Upper lobe of left lung (tissue), 6 donors: ENCODE results near the gene COA8. TPM values are rescaled to one million over a fixed set of nuclear protein-coding genes. Genes with fewer than 3 reads are reported as not detected.
A peak's percentile ranks its signal among the peaks of the same experiment; 100 is the strongest.

ENCODE experiments used
- ATAC-seq, 2 donors: fragments of 200-7000 bp; cut with Tn5 transposase; one replicate each; pipeline ENCODE4 v1.9.1; 2022; ENCODE audit warnings: mild to moderate bottlenecking in 2 of 2, moderate library complexity in 2 of 2; ENCODE audit not compliant: low FRiP score in 2 of 2
- DNase-seq, 2 donors: peaks; one replicate each; pipeline ENCODE4 v3.0.0-alpha.2; 2019 to 2020
- H3K27ac ChIP-seq, 4 donors: fragments of 200-600 bp; sonication (generic); one replicate each; pipeline ENCODE4 v1.5.1; 2016 to 2019
- H3K27me3 ChIP-seq, 4 donors: fragments of 200-600 bp; sonication (generic); one replicate each; pipeline ENCODE4 v1.5.1; 2017 to 2019
- H3K36me3 ChIP-seq, 4 donors: fragments of 200-600 bp; sonication (generic); one replicate each; pipeline ENCODE4 v1.5.1; 2016 to 2019
- H3K4me1 ChIP-seq, 4 donors: fragments of 200-600 bp; sonication (generic); one replicate each; pipeline ENCODE4 v1.5.1; 2018 to 2019
- H3K4me3 ChIP-seq, 4 donors: fragments of 200-600 bp; sonication (generic); one replicate each; pipeline ENCODE4 v1.5.1; 2017 to 2019; ENCODE audit warnings: mild to moderate bottlenecking in 2 of 4, moderate library complexity in 1 of 4
- H3K9me3 ChIP-seq, 4 donors: fragments of 200-600 bp; sonication (generic); one replicate each; pipeline ENCODE4 v1.5.1; 2018 to 2019
- CTCF ChIP-seq, 6 experiments: fragments of 450-650 bp in 4 of 6; fragments of 200-600 bp in 2 of 6; sonication (generic) in 2 of 6; IDR thresholded peaks; one replicate each; pipeline ENCODE4 v1.5.1; 2016 to 2019; ENCODE audit warnings: antibody characterized with exemption in 6 of 6
- EP300 ChIP-seq, 4 donors: sonication (generic); formaldehyde crosslinking; IDR thresholded peaks; one replicate each; pipeline ENCODE4 v1.5.1; 2017; ENCODE audit warnings: antibody characterized with exemption in 4 of 4, control low read depth in 2 of 4
- POLR2A ChIP-seq, 4 donors: fragments of 450-650 bp; IDR thresholded peaks; one replicate each; pipeline ENCODE4 v1.5.1; 2016 to 2017; ENCODE audit warnings: antibody characterized with exemption in 4 of 4, mild to moderate bottlenecking in 2 of 4
- POLR2AphosphoS5 ChIP-seq, 2 donors: sonication (generic); formaldehyde crosslinking; IDR thresholded peaks; one replicate each; pipeline ENCODE4 v1.5.1; 2017; ENCODE audit warnings: antibody characterized with exemption in 2 of 2
- WGBS, 2 donors: methylation state at CpG; one replicate each; pipeline ENCODE4 v1.1.5; 2017 to 2018; 5-methylcytosine and 5-hydroxymethylcytosine counted together
- total RNA-seq, 6 donors: library from RNA; depleted of rRNA in 4 of 6; stranded (reverse); fragments of >200 nt in 4 of 6; gene quantifications; one replicate each; pipeline versions ENCODE4 v1.1.0 to v1.2.1, GENCODE V29; 2016 to 2021
- donor health status: DM: no; HTN: no; CAD: no; lungs with moderate emphysema.
- donor health status: DM: no; HTN: yes; CAD: no; lungs with severe emphysema.

COA8 gene
- total RNA-seq, 6 donors from 2014 or later: 12.6 to 38.3 (median 28.6) TPM

- DNase-seq (no peak), ATAC-seq (no peak)
- no peak overlapping the region for H3K27ac ChIP-seq
- H3K9me3 ChIP-seq: no peaks in the 10 kb centered on the region
- peaks cover 41 to 59% (median 44%) of the 10 kb centered on the region in 4 donors for H3K4me1 ChIP-seq
- 85 to 91% methylated on average over 15 of the region's 15 CpGs for WGBS, 2 donors
- H3K36me3 ChIP-seq: peaks cover 8 to 32% (median 20%) of the 10 kb centered on the region in 4 donors
- no peak for TF ChIP-seq CTCF (IDR thresholded peaks at IDR 0.05)
- no peak for TF ChIP-seq EP300 (IDR thresholded peaks at IDR 0.05)
- TF ChIP-seq POLR2AphosphoS5 (IDR thresholded peaks at IDR 0.05): no peak
- TF ChIP-seq POLR2A (IDR thresholded peaks at IDR 0.05): no peak
- no peaks in the 10 kb centered on the region for H3K27me3 ChIP-seq
- no peak overlapping the region for H3K4me3 ChIP-seq
These were observed 7.0 kb upstream of the COA8 start for GRCh38 chr14:103555559-103556337.

DNA sequence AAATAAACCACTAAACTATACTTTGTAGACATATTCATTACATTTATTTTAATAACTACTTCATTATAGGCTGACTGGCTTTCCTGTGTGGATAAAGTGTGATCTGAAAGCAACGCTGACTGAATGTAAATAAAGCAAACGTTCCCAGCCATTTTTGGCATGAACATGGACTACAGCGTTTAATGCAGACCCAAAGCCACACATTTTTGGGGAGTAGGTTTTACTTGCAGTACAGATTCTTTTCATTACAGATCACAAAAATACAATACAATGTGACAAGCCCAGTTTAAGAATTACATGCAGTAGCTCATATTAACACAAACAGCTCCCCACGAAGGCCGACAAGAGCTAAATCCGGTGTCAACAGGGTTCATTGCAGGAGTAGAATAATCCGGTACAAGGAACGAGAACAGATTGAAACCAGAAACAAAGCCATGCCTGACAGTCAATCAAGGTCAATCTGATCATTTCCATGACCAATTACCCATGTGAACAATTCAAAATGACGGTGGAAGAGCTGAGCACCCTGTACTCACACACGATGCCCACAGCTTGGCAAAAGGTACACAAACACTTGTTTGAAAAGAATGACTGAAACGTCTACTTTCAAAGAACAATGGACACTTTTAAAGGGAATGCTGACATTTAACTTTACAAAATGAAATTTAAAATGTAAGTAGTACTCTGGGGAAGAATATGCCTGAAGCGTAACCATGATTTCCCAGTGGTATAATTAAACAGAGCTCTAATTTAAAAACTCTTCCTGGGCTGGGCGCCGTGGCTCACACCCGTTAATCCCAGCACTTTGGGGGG, 5.6 kb upstream of the COA8 start:
- DNase-seq: no peak
- TF ChIP-seq POLR2A (IDR thresholded peaks at IDR 0.05) (no peak), POLR2AphosphoS5 (IDR thresholded peaks at IDR 0.05) (no peak), EP300 (IDR thresholded peaks at IDR 0.05) (no peak), CTCF (IDR thresholded peaks at IDR 0.05) (no peak)
- H3K27me3 ChIP-seq: no peaks in the 10 kb centered on the region
- H3K4me1 ChIP-seq: peaks cover 43 to 61% (median 45%) of the 10 kb centered on the region in 4 donors
- no peak for ATAC-seq
- H3K4me3 ChIP-seq: no peak overlapping the region
- H3K9me3 ChIP-seq: no peaks in the 10 kb centered on the region
- peaks cover 8 to 32% (median 20%) of the 10 kb centered on the region in 4 donors for H3K36me3 ChIP-seq
- H3K27ac ChIP-seq: peak overlapping the region in 1 of 4 donors; percentile 43
- WGBS, 2 donors: 63 to 67% methylated on average over 13 to 15 of the region's 15 CpGs

DNA sequence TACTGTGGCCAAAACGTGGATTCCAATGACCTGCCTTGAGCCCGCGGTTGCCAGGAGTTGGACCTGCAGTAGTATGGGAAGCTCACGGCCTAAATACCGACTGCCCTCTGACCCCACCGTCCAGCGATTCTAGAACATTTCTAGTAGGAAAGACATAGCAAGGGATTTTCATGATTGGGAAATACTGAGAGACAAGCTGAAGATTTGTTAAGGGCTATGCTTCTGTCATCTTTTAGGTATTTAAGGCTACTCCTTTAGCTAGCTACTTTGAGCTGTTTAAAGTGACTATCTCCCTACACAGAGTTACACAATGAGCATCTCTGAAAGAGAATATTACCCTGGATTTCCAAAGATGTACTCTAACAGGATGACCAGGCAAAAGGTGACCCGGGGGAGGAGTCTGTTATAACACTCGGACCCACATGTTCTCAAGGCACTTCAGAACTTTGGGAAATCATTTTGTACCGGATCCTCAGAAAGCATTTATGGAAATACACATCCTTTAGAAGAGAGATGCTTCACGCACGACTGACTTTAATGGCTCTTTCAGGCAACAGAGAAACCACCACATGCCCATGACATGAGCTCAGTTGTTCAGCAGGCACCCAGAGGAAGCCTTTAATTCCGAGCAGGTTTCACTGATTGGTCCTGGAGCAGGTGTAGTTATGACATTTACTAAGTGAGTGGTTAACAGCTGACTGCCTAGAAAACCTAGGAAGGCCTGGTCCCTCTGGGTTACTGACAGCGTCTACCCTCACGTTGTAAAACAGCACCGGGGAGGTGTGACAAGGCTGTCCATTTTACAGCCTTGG, 4.5 kb upstream of the COA8 start:
- peaks cover 41 to 52% (median 44%) of the 10 kb centered on the region in 4 donors for H3K4me1 ChIP-seq
- WGBS, 2 donors: 89 to 91% methylated on average over 16 of the region's 16 CpGs

More for the DNA sequence above, 4.5 kb upstream of the COA8 start:
- Histone ChIP-seq H3K9me3 (no peaks in the 10 kb centered on the region), H3K27me3 (no peaks in the 10 kb centered on the region), H3K4me3 (no peak overlapping the region), H3K27ac (peak overlapping the region in 1 of 4 donors; percentile 43), H3K36me3 (peaks cover 8 to 32% (median 20%) of the 10 kb centered on the region in 4 donors)
- no peak for TF ChIP-seq CTCF (IDR thresholded peaks at IDR 0.05)
- no peak for TF ChIP-seq POLR2AphosphoS5 (IDR thresholded peaks at IDR 0.05)
- no peak for TF ChIP-seq POLR2A (IDR thresholded peaks at IDR 0.05)
- TF ChIP-seq EP300 (IDR thresholded peaks at IDR 0.05): no peak
- DNase-seq (no peak), ATAC-seq (peak in 1 of 2 donors; percentile 19)
